ENCODE data around the gene PPP1R14B.

The PPP1R14B gene

GRCh38 chr11:64208086-64208795 lies 38.5 kb downstream of the PPP1R14B start:
- no peak for DNase-seq

DNA sequence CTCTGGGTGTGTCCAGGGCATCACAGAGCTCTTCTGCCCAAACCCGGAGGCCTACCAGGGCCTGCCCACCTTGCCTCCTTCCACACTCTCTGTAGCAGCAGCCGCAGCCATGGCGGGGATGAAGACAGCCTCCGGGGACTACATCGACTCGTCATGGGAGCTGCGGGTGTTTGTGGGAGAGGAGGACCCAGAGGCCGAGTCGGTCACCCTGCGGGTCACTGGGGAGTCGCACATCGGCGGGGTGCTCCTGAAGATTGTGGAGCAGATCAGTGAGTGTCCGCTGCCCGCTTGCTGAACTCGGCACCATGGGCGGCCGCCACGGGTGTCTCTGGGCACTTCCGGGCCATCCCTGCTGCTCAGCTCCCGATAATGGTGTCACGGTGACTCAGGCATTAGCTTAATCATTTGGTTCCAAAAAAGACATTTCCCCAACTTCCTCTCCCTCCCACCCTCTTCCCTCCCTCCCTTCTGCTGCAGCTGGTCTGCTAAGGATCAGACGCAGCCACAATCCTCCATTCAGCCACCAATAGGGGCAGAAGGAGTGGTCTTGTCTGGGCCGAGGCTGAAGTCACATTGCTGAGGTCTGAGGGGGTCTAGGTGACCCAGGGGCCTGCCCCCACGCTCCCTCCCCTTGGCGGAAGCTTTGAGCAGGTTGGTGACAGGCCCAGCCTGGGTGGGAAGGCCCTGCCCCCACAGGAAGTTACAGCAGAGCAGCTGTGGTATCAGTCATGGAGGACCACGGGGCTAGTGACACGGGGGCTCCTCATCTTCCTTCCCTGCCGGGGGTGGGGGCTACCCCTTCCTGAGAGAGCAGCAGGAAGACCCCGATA lies 39.3 kb downstream of the PPP1R14B start:
- DNase-seq, result no peak

GRCh38 chr11:64206457-64207255 lies 40.1 kb downstream of the PPP1R14B start, which contains the start of gene FERMT3:
TSS of gene FERMT3 (plus strand) at chr11:64206721. CDS start at chr11:64207365, 644 bp downstream.
- DNase-seq, result no peak

DNA sequence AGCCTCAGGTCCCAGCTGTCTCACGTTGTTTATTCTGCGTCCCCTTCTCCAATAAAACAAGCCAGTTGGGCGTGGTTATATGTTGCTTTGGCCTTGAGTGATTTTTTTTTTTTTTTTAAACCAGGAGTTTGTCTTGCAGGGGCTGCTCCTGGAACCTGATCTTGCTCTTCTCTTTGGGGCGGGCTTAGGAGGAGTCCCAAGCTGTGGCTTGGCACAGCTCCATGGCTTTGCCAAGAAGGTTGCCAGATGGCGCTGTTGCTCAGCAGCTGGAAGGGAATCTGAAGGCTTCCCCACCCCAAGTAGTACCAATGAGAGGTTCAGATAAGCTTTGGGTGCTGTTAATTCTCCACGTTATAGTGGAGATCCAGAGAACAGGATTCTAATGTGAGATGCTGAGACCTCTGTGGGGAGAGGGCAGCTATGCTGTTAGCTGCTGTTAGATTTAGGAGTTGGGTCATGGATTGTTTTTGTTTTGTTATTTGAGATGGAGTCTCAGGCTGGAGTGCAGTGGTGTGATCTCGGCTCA lies 42.2 kb downstream of the PPP1R14B start:
- peak; percentile 17 to 60 for DNase-seq

GRCh38 chr11:64204080-64204440 lies 42.7 kb downstream of the PPP1R14B start:
- DNase-seq, result no peak

GRCh38 chr11:64203421-64204079 lies 43.2 kb downstream of the PPP1R14B start:
- no peak for DNase-seq

GRCh38 chr11:64202992-64203391 lies 43.8 kb downstream of the PPP1R14B start:
- no peak for DNase-seq

GRCh38 chr11:64201543-64201942 lies 45.2 kb downstream of the PPP1R14B start:
- no peak for DNase-seq

- no peak for DNase-seq
Observed at GRCh38 chr11:64198511-64198910, 48.2 kb downstream of the PPP1R14B start.

GRCh38 chr11:64196626-64197025 lies 50.1 kb downstream of the PPP1R14B start:
- DNase-seq, result no peak
